HG02798 (cell line): Measurements from ENCODE around the gene RAPGEF4.
A peak's percentile ranks its signal among the peaks of the same experiment; 100 is the strongest.

Experiments used
- ATAC-seq: cut with Tn5 transposase; IDR thresholded peaks from one replicate; pipeline ENCODE4 v1.9.1; 2021; ENCODE audit warnings: mild to moderate bottlenecking; ENCODE audit not compliant: unreplicated experiment, poor library complexity

The RAPGEF4 gene

GRCh38 chr2:172953970-172954852, 218.6 kb downstream of the RAPGEF4 start:
- no peak for ATAC-seq

GRCh38 chr2:172955587-172955986, 219.9 kb downstream of the RAPGEF4 start:
- no peak for ATAC-seq

GRCh38 chr2:172957734-172958133, 222.1 kb downstream of the RAPGEF4 start:
- no peak for ATAC-seq

- no peak for ATAC-seq
These were observed 226.4 kb downstream of the RAPGEF4 start for GRCh38 chr2:172962082-172962481.

GRCh38 chr2:172962824-172963223, 227.2 kb downstream of the RAPGEF4 start:
- ATAC-seq: no peak

GRCh38 chr2:172964511-172965139, 229.0 kb downstream of the RAPGEF4 start:
- ATAC-seq: no peak

- ATAC-seq: no peak
These were observed 230.0 kb downstream of the RAPGEF4 start for GRCh38 chr2:172965433-172966212.

GRCh38 chr2:172967036-172967982, 231.7 kb downstream of the RAPGEF4 start:
- no peak for ATAC-seq

GRCh38 chr2:172968061-172968469, 232.4 kb downstream of the RAPGEF4 start:
- no peak for ATAC-seq

GRCh38 chr2:172969166-172969565, 233.5 kb downstream of the RAPGEF4 start:
- no peak for ATAC-seq

DNA sequence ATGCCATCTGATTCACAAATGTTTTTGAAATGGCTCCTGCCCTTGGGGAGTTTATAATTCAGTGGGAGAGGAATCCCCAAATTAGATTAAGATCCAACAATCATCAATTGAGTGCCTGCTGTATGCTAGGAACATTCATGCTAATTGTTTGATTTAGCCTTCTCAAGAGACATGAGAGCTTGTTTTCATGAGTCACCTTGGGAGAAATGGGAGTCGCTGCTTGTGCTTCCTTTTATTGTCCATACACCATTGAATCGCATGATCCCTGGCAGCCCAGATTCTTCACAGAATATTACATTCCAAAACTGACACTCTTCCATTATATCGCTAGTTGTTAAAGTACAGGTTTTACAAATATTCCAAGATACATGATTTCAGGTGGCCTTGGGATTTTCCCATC, 234.0 kb downstream of the RAPGEF4 start:
- no peak for ATAC-seq

DNA sequence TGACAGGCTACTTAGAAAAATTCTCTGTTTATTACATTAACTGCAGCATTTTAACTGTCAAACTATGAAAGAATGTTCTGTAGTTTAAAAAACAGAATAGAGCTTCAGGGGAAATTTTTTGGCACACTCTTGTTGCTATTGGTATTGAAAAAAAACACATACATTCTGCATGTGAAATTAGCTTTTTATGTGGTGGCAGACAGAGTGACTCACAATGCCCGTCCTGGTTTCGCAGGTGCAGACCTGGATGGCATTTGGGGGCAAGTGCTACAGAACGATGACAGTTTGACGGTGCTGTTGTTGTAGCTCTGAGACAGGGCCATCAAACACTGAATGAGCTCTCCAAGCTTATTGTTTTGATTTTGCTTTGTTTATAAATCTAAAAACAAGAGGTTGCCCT, 235.0 kb downstream of the RAPGEF4 start:
- ATAC-seq: no peak

DNA sequence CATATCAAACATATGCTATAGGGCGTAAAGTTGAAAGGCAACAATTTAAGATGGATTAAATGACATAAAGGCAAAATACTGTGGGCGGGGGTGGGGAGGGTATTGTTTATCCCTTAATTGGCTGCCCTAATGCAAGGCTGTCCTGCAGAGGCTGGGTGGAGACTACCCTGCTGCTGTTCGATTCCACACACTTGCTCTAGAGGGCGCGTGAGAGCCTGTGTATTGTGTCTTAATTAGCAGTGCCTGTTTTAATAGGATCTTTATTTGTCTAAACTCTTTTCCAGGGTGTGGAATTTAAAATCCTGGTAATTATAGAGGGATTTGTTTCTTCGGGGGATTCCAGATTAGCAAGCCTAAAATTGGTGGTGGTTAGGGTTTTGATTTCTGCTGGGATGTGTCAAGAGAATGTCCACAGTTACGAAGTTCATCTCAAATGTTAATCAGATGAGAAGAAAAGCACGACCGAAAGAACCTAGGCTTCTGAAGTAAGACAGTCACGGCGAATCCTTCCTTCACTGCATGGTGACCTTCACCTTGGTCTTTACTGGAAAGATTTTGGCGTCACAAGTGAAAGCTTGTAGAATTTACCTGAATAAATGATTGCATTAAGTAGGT, 236.5 kb downstream of the RAPGEF4 start:
- ATAC-seq: peak; percentile 71

- no peak for ATAC-seq
These were observed 239.1 kb downstream of the RAPGEF4 start for GRCh38 chr2:172974762-172975161.

DNA sequence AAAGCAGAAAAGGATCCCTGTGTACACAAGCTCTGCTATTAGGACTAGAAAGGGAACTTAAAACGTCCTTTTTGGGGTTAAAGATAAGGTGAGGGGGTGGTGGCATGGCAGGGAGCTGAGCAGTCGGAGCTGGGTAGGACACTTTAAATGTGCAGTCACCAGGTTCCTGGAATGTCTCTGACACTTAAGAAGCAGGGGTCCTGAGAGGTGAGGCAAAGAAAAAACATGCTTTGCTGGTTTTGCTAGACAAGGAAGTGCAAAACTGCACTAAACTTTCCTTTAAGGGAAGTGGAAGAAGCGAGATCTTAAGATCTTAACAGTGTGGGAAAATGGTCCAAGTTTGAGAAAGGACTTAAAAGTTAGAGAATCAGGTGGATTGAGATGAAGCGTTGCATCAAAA, 240.5 kb downstream of the RAPGEF4 start:
- ATAC-seq: no peak

- ATAC-seq: no peak
These were observed 241.2 kb downstream of the RAPGEF4 start for GRCh38 chr2:172976816-172977215.

- no peak for ATAC-seq
These were observed 241.8 kb downstream of the RAPGEF4 start for GRCh38 chr2:172977270-172978062.

DNA sequence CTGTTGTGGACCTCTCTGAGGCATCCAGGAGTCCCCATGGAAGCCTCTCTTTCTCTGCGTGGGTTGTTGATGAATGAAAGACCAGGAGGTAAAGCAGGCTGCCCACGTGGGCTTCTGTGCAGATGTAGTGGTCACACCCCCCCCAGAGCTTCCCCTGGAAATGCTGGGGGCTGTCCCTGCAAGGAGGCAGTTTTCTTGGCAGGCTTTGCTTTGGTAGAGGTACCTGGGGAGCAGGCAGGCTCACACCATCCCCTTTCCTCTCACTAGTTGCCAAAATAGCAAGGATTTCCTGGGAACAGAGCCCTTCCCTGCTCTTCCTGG, 242.4 kb downstream of the RAPGEF4 start:
- no peak for ATAC-seq
